ENCODE measurements around the gene EML4. TPM values are rescaled to one million over a fixed set of nuclear protein-coding genes. Genes with fewer than 3 reads are reported as not detected.
"Not testable (repeated sequence)": the region's sequence is repeated elsewhere in the genome, so short reads cannot be mapped to it uniquely, and the experiment has no call there.

EML4 gene
- total RNA-seq, 1 experiment from 2014 or later: 38.3 TPM

- H3K79me2 ChIP-seq (ENCODE audit: low read length): no peaks in the 10 kb centered on the region
- H3K27ac ChIP-seq (ENCODE audit: low read length): no peak overlapping the region
- ATAC-seq: no peak
- H4K20me1 ChIP-seq (ENCODE audit: low read length): no peaks in the 10 kb centered on the region
- no peaks in the 10 kb centered on the region for H3K36me3 ChIP-seq (ENCODE audit: low read depth, low read length)
- no peak overlapping the region for H2AFZ ChIP-seq (ENCODE audit: low read length)
- no TSS peak for BruUV-seq (replicated peaks)
- intact Hi-C loops (cut with micrococcal nuclease): no loop called here
- H3K4me2 ChIP-seq (ENCODE audit: low read length): no peak overlapping the region
- H3K9ac ChIP-seq (ENCODE audit: low read length): no peak overlapping the region
- POLR2A ChIA-PET (ENCODE audit: unreplicated experiment): interaction anchor here (0.5 to 0.6 kb wide), 2 partner anchors 17 to 41 kb away, joined by 3 read pairs; no protein-coding TSS in a partner anchor
- TF ChIP-seq EZH2phosphoT487 (IDR thresholded peaks at IDR 0.05; ENCODE audit: borderline replicate concordance, low read length) (no peak), EZH2 (IDR thresholded peaks at IDR 0.05; ENCODE audit: low read length, unreplicated experiment) (no peak)
- TF ChIP-seq, protein P1, sequence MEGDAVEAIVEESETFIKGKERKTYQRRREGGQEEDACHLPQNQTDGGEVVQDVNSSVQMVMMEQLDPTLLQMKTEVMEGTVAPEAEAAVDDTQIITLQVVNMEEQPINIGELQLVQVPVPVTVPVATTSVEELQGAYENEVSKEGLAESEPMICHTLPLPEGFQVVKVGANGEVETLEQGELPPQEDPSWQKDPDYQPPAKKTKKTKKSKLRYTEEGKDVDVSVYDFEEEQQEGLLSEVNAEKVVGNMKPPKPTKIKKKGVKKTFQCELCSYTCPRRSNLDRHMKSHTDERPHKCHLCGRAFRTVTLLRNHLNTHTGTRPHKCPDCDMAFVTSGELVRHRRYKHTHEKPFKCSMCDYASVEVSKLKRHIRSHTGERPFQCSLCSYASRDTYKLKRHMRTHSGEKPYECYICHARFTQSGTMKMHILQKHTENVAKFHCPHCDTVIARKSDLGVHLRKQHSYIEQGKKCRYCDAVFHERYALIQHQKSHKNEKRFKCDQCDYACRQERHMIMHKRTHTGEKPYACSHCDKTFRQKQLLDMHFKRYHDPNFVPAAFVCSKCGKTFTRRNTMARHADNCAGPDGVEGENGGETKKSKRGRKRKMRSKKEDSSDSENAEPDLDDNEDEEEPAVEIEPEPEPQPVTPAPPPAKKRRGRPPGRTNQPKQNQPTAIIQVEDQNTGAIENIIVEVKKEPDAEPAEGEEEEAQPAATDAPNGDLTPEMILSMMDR (conservative IDR thresholded peaks at IDR 0.05; ENCODE audit: low read depth, low read length): no peak
- H3K4me1 ChIP-seq (ENCODE audit: insufficient read depth, low read length): peaks cover 14% of the 10 kb centered on the region
- DNase-seq: no peak
- H3K4me3 ChIP-seq (ENCODE audit: low read length): no peak overlapping the region
- no peaks in the 10 kb centered on the region for H3F3A ChIP-seq (ENCODE audit: low read length, unreplicated experiment)
- H3K9me3 ChIP-seq (ENCODE audit: low read length): no peaks in the 10 kb centered on the region
- CTCF ChIA-PET: interaction anchor here (0.6 kb wide), 1 partner anchor 190 kb away, joined by 3 read pairs; no protein-coding TSS in a partner anchor
- no peaks in the 10 kb centered on the region for H3K27me3 ChIP-seq (ENCODE audit: low read length)
- no peaks in the 10 kb centered on the region for H3K9me2 ChIP-seq (replicated peaks; ENCODE audit: low read length)
These were observed 203.5 kb downstream of the EML4 start for GRCh38 chr2:42372474-42373200.

- Histone ChIP-seq H3K4me3 (ENCODE audit: low read length) (no peak overlapping the region), H3K79me2 (ENCODE audit: low read length) (no peaks in the 10 kb centered on the region), H3K9me3 (ENCODE audit: low read length) (no peaks in the 10 kb centered on the region), H3K9ac (ENCODE audit: low read length) (no peak overlapping the region), H3K9me2 (replicated peaks; ENCODE audit: low read length) (no peaks in the 10 kb centered on the region), H2AFZ (ENCODE audit: low read length) (no peak overlapping the region), H3K27ac (ENCODE audit: low read length) (no peak overlapping the region), H3K36me3 (ENCODE audit: low read depth, low read length) (no peaks in the 10 kb centered on the region), H3F3A (ENCODE audit: low read length, unreplicated experiment) (no peaks in the 10 kb centered on the region), H3K4me1 (ENCODE audit: insufficient read depth, low read length) (no peaks in the 10 kb centered on the region), H3K27me3 (ENCODE audit: low read length) (no peaks in the 10 kb centered on the region), H3K4me2 (ENCODE audit: low read length) (no peak overlapping the region), H4K20me1 (ENCODE audit: low read length) (no peaks in the 10 kb centered on the region)
- ATAC-seq (no peak), DNase-seq (no peak)
- CTCF ChIA-PET: no interaction called here
- intact Hi-C loops (cut with micrococcal nuclease): no loop called here
- TF ChIP-seq EZH2phosphoT487 (IDR thresholded peaks at IDR 0.05; ENCODE audit: borderline replicate concordance, low read length) (no peak), EZH2 (IDR thresholded peaks at IDR 0.05; ENCODE audit: low read length, unreplicated experiment) (no peak)
- TF ChIP-seq, protein P1 (conservative IDR thresholded peaks at IDR 0.05; ENCODE audit: low read depth, low read length): no peak
- no TSS peak for BruUV-seq (replicated peaks)
- POLR2A ChIA-PET (ENCODE audit: unreplicated experiment): no interaction called here
These were observed 207.6 kb downstream of the EML4 start for GRCh38 chr2:42376758-42377157.

DNA sequence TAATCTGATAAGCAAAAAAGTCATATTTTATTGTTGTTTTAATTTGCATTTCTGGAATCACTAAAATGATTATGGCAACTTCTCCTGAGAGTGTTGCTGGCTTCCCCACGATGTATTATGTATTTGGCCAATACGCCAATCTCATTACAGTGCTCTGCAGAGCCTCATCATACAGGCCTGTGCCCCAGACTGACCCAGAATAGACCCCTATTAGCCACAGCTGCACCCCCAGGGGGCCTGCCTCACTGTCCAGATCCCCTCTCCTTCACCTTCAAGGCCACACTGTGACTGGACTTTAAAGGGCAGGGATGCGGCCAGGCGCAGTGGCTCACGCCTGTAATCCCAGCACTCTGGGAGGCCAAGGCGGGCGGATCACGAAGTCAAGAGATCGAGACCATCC, 209.3 kb downstream of the EML4 start:
- Histone ChIP-seq H3K9me2 (replicated peaks; ENCODE audit: low read length) (no peaks in the 10 kb centered on the region), H3F3A (ENCODE audit: low read length, unreplicated experiment) (no peaks in the 10 kb centered on the region), H3K27me3 (ENCODE audit: low read length) (no peaks in the 10 kb centered on the region), H3K27ac (ENCODE audit: low read length) (no peak overlapping the region), H3K9me3 (ENCODE audit: low read length) (no peaks in the 10 kb centered on the region), H3K4me2 (ENCODE audit: low read length) (no peak overlapping the region), H4K20me1 (ENCODE audit: low read length) (no peaks in the 10 kb centered on the region), H3K36me3 (ENCODE audit: low read depth, low read length) (no peaks in the 10 kb centered on the region), H3K79me2 (ENCODE audit: low read length) (no peaks in the 10 kb centered on the region), H3K4me3 (ENCODE audit: low read length) (no peak overlapping the region), H3K9ac (ENCODE audit: low read length) (no peak overlapping the region), H3K4me1 (ENCODE audit: insufficient read depth, low read length) (no peaks in the 10 kb centered on the region), H2AFZ (ENCODE audit: low read length) (no peak overlapping the region)
- BruUV-seq (replicated peaks): no TSS peak
- ChIA-PET CTCF (no interaction called here), POLR2A (ENCODE audit: unreplicated experiment) (no interaction called here)
- TF ChIP-seq EZH2phosphoT487 (IDR thresholded peaks at IDR 0.05; ENCODE audit: borderline replicate concordance, low read length): no peak
- TF ChIP-seq, protein P1 (conservative IDR thresholded peaks at IDR 0.05; ENCODE audit: low read depth, low read length): no peak
- TF ChIP-seq EZH2 (IDR thresholded peaks at IDR 0.05; ENCODE audit: low read length, unreplicated experiment): no peak
- no peak for ATAC-seq
- intact Hi-C loops (cut with micrococcal nuclease): no loop called here
- DNase-seq: no peak

DNA sequence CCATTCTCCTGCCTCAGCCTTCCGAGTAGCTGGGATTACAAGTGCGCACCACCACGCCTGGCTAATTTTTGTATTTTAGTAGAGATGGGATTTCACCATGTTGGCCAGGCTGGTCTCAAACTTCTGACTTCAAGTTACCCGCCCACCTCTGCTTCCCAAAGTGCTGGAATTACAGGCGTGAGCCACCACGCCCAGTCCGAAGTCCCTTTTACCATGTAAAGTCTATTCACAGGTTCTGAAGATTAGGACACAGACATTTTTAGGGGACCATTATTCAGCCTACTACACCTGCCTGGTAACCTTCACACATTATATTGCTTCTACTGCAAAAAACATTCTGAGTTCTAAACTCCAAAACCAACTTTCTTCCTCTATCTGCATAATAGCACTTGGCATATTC, 210.9 kb downstream of the EML4 start:
- POLR2A ChIA-PET (ENCODE audit: unreplicated experiment); H3K4me1 ChIP-seq (ENCODE audit: insufficient read depth, low read length); H3K9me3 ChIP-seq (ENCODE audit: low read length); intact Hi-C loops (cut with micrococcal nuclease); H3K9me2 ChIP-seq (replicated peaks; ENCODE audit: low read length); H3K27me3 ChIP-seq (ENCODE audit: low read length); H2AFZ ChIP-seq (ENCODE audit: low read length); H3K4me2 ChIP-seq (ENCODE audit: low read length); H3K4me3 ChIP-seq (ENCODE audit: low read length); H4K20me1 ChIP-seq (ENCODE audit: low read length); H3K36me3 ChIP-seq (ENCODE audit: low read depth, low read length); DNase-seq; CTCF ChIA-PET; H3F3A ChIP-seq (ENCODE audit: low read length, unreplicated experiment); H3K79me2 ChIP-seq (ENCODE audit: low read length); H3K27ac ChIP-seq (ENCODE audit: low read length); ATAC-seq; BruUV-seq (replicated peaks); H3K9ac ChIP-seq (ENCODE audit: low read length): not testable (repeated sequence)
